Neural cell (in vitro differentiated cells): ENCODE data around the gene RILP. TPM values are rescaled to one million over a fixed set of nuclear protein-coding genes. Genes with fewer than 3 reads are reported as not detected.

Source experiments
- H2AFZ ChIP-seq: fragments of 200-600, 300-800 bp; sonication (generic), shearing (Covaris generic); 2 replicates; pipeline ENCODE4 v1.6.0; 2014; ENCODE audit warnings: low read depth, mild to moderate bottlenecking, antibody characterized with exemption, low read length, moderate library complexity
- H3F3A ChIP-seq: fragments of 200-600 bp; shearing (Covaris generic); 2 replicates; pipeline ENCODE4 v1.6.1; 2016; ENCODE audit warnings: mild to moderate bottlenecking, moderate library complexity, mixed read lengths, antibody characterized with exemption, low read length; ENCODE audit not compliant: insufficient read depth, poor library complexity, severe bottlenecking
- H3K27ac ChIP-seq: fragments of 200-600, 300-800 bp; sonication (generic), shearing (Covaris generic); 2 replicates; pipeline ENCODE4 v1.5.1; 2014; ENCODE audit warnings: mild to moderate bottlenecking, low read length, moderate library complexity
- H3K27me3 ChIP-seq: fragments of 300-800, 200-600 bp; sonication (generic), shearing (Covaris generic); 2 replicates; pipeline ENCODE4 v1.6.0; 2014; ENCODE audit warnings: mild to moderate bottlenecking, low read depth, low read length, moderate library complexity; ENCODE audit not compliant: insufficient read depth
- H3K36me3 ChIP-seq: fragments of 300-800, 200-600 bp; sonication (generic), shearing (Covaris generic); 2 replicates; pipeline ENCODE4 v1.5.1; 2014; ENCODE audit warnings: mild to moderate bottlenecking, antibody characterized with exemption, low read length, moderate library complexity; ENCODE audit not compliant: insufficient read depth
- H3K4me2 ChIP-seq: fragments of 300-800, 200-600 bp; sonication (generic), shearing (Covaris generic); 2 replicates; pipeline ENCODE4 v1.6.0; 2014; ENCODE audit warnings: mild to moderate bottlenecking, low read length
- H3K4me3 ChIP-seq: fragments of 300-800, 200-600 bp; sonication (generic), shearing (Covaris generic); 2 replicates; pipeline ENCODE4 v1.5.1; 2014; ENCODE audit warnings: mild to moderate bottlenecking, low read length, moderate library complexity
- H3K79me2 ChIP-seq: fragments of 200-600 bp; shearing (Covaris generic); replicated peaks from 2 replicates; pipeline ENCODE4 v1.6.0; 2014; ENCODE audit warnings: mild to moderate bottlenecking, low read length, moderate library complexity; ENCODE audit not compliant: insufficient read depth
- H3K9ac ChIP-seq: fragments of 300-800, 200-600 bp; sonication (generic), shearing (Covaris generic); 2 replicates; pipeline ENCODE4 v1.6.1; 2016; ENCODE audit warnings: mild to moderate bottlenecking, low read length, mixed read lengths
- H3K9me2 ChIP-seq: fragments of 200-600 bp; shearing (Covaris generic); 2 replicates; pipeline ENCODE4 v1.6.1; 2016; ENCODE audit warnings: mild to moderate bottlenecking, low read length, mixed read lengths; ENCODE audit not compliant: insufficient read depth
- H3K9me3 ChIP-seq: fragments of 200-600, 300-800 bp; sonication (generic), shearing (Covaris generic); 2 replicates; pipeline ENCODE4 v1.6.1; 2016; ENCODE audit warnings: mild to moderate bottlenecking, mixed run types, low read length, moderate library complexity, mixed read lengths
- H4K20me1 ChIP-seq: fragments of 200-600 bp; shearing (Covaris generic); 2 replicates; pipeline ENCODE4 v1.6.1; 2016; ENCODE audit warnings: mild to moderate bottlenecking, mixed run types; ENCODE audit not compliant: insufficient read depth
- EP300 ChIP-seq: fragments of 450-650 bp; conservative IDR thresholded peaks from 2 replicates; pipeline ENCODE4 v1.6.1; 2014; ENCODE audit warnings: antibody characterized with exemption, mild to moderate bottlenecking, moderate library complexity; ENCODE audit not compliant: poor library complexity, severe bottlenecking
- EZH2 ChIP-seq: fragments of 200-600, 300-800 bp; shearing (Covaris generic), sonication (generic); IDR thresholded peaks from 2 replicates; pipeline ENCODE4 v1.6.1; 2014; ENCODE audit warnings: antibody characterized with exemption, low read length, borderline replicate concordance, mild to moderate bottlenecking; ENCODE audit not compliant: insufficient read depth, poor library complexity, severe bottlenecking
- MXI1 ChIP-seq: fragments of 450-650 bp; conservative IDR thresholded peaks from 2 replicates; pipeline ENCODE4 v1.6.1; 2014; ENCODE audit warnings: antibody characterized with exemption, mild to moderate bottlenecking; ENCODE audit not compliant: poor library complexity, severe bottlenecking
- POLR2AphosphoS5 ChIP-seq: IDR thresholded peaks from 2 replicates; pipeline ENCODE4 v1.6.1; 2012
- RAD21 ChIP-seq: fragments of 450-650 bp; conservative IDR thresholded peaks from 2 replicates; pipeline ENCODE4 v1.6.1; 2014; ENCODE audit warnings: antibody characterized with exemption, mild to moderate bottlenecking, moderate library complexity
- SMC3 ChIP-seq: fragments of 450-650 bp; conservative IDR thresholded peaks from 2 replicates; pipeline ENCODE4 v1.6.1; 2014; ENCODE audit warnings: antibody characterized with exemption, mild to moderate bottlenecking, moderate library complexity; ENCODE audit not compliant: poor library complexity
- TAF1 ChIP-seq: IDR thresholded peaks from 2 replicates; pipeline ENCODE4 v1.6.1; 2012; ENCODE audit warnings: low read depth
- polyA plus RNA-seq: library from polyadenylated mRNA; depleted of rRNA; stranded (reverse); fragments of >200 nt; gene quantifications from 2 replicates; pipeline ENCODE4 v1.2.3, GENCODE V29; 2014
- TF ChIP-seq, protein P1 (sequence below): fragments of 450-650 bp; IDR thresholded peaks from 2 replicates; pipeline ENCODE4 v1.5.1; 2014; ENCODE audit warnings: antibody characterized with exemption, mild to moderate bottlenecking, moderate library complexity; ENCODE audit not compliant: poor library complexity, severe bottlenecking
- TF ChIP-seq, protein P2 (sequence below): IDR thresholded peaks from 2 replicates; pipeline ENCODE4 v1.6.1; 2012; ENCODE audit warnings: borderline replicate concordance

RILP gene
- polyA plus RNA-seq, 1 donor from 2014 or later = 7.5 TPM

DNA sequence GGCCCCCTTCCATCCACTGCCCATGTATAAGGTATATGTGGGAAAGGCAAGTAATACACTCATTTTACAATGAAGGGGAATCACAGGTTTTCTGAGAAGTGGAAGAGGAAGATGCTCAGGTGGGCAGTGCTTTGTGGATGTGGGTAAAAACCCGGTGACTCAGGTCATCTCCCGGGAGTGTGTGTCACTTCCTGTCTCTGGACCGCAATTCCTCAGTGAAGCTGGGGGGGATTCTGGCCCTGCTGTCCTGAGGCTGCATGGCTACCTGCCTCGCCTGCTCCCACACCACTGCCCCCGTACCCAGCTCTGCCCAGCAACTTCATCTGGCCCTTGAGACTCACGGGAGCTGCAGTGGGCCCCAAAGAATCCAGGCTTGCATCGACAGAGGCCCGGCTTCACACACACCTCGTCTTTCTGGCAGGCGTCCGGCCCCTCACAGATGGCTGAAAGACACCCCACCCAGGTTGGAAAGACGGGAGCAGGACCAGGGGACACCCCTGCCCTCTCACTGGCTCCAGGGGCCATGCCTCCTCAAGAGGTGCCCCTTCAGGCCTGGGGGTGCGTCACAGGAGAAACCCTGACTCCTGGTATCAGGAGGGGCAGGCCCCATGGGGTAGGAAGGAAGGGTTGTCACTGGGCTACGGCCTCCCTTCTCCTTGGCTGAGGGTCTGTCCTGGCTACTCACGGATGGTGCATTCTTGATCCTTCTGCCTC is 5.0 kb downstream of the RILP start:
- Histone ChIP-seq H3K36me3 (no peaks in the 10 kb centered on the region), H3K4me3 (no peak overlapping the region), H3K27ac (no peak overlapping the region), H4K20me1 (no peaks in the 10 kb centered on the region), H3K9me3 (no peaks in the 10 kb centered on the region), H3F3A (no peaks in the 10 kb centered on the region), H3K9me2 (no peaks in the 10 kb centered on the region), H3K27me3 (peaks cover 11% of the 10 kb centered on the region), H2AFZ (no peak overlapping the region), H3K4me2 (no peak overlapping the region), H3K9ac (no peak overlapping the region), H3K79me2 (no peaks in the 10 kb centered on the region)
- TF ChIP-seq, protein P1, sequence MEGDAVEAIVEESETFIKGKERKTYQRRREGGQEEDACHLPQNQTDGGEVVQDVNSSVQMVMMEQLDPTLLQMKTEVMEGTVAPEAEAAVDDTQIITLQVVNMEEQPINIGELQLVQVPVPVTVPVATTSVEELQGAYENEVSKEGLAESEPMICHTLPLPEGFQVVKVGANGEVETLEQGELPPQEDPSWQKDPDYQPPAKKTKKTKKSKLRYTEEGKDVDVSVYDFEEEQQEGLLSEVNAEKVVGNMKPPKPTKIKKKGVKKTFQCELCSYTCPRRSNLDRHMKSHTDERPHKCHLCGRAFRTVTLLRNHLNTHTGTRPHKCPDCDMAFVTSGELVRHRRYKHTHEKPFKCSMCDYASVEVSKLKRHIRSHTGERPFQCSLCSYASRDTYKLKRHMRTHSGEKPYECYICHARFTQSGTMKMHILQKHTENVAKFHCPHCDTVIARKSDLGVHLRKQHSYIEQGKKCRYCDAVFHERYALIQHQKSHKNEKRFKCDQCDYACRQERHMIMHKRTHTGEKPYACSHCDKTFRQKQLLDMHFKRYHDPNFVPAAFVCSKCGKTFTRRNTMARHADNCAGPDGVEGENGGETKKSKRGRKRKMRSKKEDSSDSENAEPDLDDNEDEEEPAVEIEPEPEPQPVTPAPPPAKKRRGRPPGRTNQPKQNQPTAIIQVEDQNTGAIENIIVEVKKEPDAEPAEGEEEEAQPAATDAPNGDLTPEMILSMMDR = no peak
- TF ChIP-seq, protein P2, sequence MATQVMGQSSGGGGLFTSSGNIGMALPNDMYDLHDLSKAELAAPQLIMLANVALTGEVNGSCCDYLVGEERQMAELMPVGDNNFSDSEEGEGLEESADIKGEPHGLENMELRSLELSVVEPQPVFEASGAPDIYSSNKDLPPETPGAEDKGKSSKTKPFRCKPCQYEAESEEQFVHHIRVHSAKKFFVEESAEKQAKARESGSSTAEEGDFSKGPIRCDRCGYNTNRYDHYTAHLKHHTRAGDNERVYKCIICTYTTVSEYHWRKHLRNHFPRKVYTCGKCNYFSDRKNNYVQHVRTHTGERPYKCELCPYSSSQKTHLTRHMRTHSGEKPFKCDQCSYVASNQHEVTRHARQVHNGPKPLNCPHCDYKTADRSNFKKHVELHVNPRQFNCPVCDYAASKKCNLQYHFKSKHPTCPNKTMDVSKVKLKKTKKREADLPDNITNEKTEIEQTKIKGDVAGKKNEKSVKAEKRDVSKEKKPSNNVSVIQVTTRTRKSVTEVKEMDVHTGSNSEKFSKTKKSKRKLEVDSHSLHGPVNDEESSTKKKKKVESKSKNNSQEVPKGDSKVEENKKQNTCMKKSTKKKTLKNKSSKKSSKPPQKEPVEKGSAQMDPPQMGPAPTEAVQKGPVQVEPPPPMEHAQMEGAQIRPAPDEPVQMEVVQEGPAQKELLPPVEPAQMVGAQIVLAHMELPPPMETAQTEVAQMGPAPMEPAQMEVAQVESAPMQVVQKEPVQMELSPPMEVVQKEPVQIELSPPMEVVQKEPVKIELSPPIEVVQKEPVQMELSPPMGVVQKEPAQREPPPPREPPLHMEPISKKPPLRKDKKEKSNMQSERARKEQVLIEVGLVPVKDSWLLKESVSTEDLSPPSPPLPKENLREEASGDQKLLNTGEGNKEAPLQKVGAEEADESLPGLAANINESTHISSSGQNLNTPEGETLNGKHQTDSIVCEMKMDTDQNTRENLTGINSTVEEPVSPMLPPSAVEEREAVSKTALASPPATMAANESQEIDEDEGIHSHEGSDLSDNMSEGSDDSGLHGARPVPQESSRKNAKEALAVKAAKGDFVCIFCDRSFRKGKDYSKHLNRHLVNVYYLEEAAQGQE = no peak
- TF ChIP-seq MXI1 (no peak), RAD21 (no peak), POLR2AphosphoS5 (no peak), EP300 (no peak), EZH2 (no peak), SMC3 (no peak), TAF1 (no peak)

DNA sequence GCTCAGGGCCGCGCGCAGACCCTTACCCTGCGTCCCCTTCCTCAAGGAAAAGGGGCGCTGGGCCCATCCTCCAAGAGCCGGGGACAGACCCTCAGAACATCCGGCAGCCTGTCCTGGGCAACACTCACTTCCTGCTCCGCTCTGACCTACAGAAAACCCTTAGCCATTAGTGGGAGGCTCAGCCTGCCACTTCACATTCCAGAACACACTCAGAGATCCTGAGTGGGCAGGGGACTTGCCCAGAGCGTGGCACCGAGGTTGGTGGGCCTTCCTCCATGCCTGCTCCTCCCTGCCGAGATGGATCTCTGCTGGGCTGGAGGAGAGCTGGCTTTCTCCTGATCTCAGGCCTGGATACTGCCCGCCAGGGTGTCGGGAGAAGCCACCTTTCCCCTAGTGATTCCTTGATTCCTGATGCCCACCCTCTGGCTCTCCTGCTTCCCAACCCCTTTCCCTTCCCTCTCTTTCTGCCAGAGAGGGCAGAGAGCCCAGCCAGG is 5.6 kb downstream of the RILP start:
- peaks cover 11% of the 10 kb centered on the region for H3K27me3 ChIP-seq
- no peaks in the 10 kb centered on the region for H3F3A ChIP-seq
- no peak overlapping the region for H3K27ac ChIP-seq
- TF ChIP-seq EP300 (no peak), POLR2AphosphoS5 (no peak), MXI1 (no peak), SMC3 (no peak), TAF1 (no peak), RAD21 (no peak), EZH2 (no peak)
- TF ChIP-seq, protein P2 = no peak
- TF ChIP-seq, protein P1 = no peak
- H3K9ac ChIP-seq = no peak overlapping the region
- H3K9me3 ChIP-seq = no peaks in the 10 kb centered on the region
- H2AFZ ChIP-seq = no peak overlapping the region
- no peaks in the 10 kb centered on the region for H3K36me3 ChIP-seq
- H3K79me2 ChIP-seq = no peaks in the 10 kb centered on the region
- no peaks in the 10 kb centered on the region for H3K9me2 ChIP-seq
- H3K4me2 ChIP-seq = no peak overlapping the region
- no peaks in the 10 kb centered on the region for H4K20me1 ChIP-seq
- no peak overlapping the region for H3K4me3 ChIP-seq
